ENCODE results near the gene NLGN3. TPM values are rescaled to one million over a fixed set of nuclear protein-coding genes. Genes with fewer than 3 reads are reported as not detected.

The NLGN3 gene
- total RNA-seq, 4 donors from 2014 or later, result 1.1 to 1.6 TPM; not detected in 2

GRCh38 chrX:71098302-71098701 lies 46.3 kb upstream of the NLGN3 start:
- no peak overlapping the region for H3K4me3 ChIP-seq
- no peaks in the 10 kb centered on the region for H3K27me3 ChIP-seq
- no peaks in the 10 kb centered on the region for H3K36me3 ChIP-seq
- DNase-seq, result peak; percentile 69 to 87 (median 86)
- H3K27ac ChIP-seq, result no peak overlapping the region
- H3K9me3 ChIP-seq, result no peaks in the 10 kb centered on the region
- TF ChIP-seq CTCF (IDR thresholded peaks at IDR 0.05), result peak in 5 of 6 experiments; percentile 46 to 58 (median 54)
- TF ChIP-seq POLR2A (IDR thresholded peaks at IDR 0.05), result no peak
- H3K4me1 ChIP-seq, result peaks cover 0 to 4% (median under 1%) of the 10 kb centered on the region in 4 donors

- Histone ChIP-seq H3K36me3 (no peaks in the 10 kb centered on the region), H3K27ac (no peak overlapping the region), H3K27me3 (no peaks in the 10 kb centered on the region), H3K4me1 (peaks cover 0 to 9% (median 3%) of the 10 kb centered on the region in 4 donors), H3K4me3 (no peak overlapping the region), H3K9me3 (no peaks in the 10 kb centered on the region)
- TF ChIP-seq POLR2A (IDR thresholded peaks at IDR 0.05) (no peak), CTCF (IDR thresholded peaks at IDR 0.05) (no peak)
- DNase-seq, result no peak
These were observed 45.6 kb upstream of the NLGN3 start for GRCh38 chrX:71098951-71099506.

GRCh38 chrX:71099736-71100135 lies 44.9 kb upstream of the NLGN3 start:
- Histone ChIP-seq H3K9me3 (no peaks in the 10 kb centered on the region), H3K36me3 (no peaks in the 10 kb centered on the region), H3K27me3 (no peaks in the 10 kb centered on the region), H3K4me3 (no peak overlapping the region), H3K27ac (no peak overlapping the region), H3K4me1 (peaks cover 0 to 12% (median 3%) of the 10 kb centered on the region in 4 donors)
- DNase-seq, result no peak
- TF ChIP-seq CTCF (IDR thresholded peaks at IDR 0.05), result no peak
- TF ChIP-seq POLR2A (IDR thresholded peaks at IDR 0.05), result no peak

- Histone ChIP-seq H3K36me3 (no peaks in the 10 kb centered on the region), H3K9me3 (no peaks in the 10 kb centered on the region), H3K27ac (no peak overlapping the region), H3K27me3 (no peaks in the 10 kb centered on the region), H3K4me3 (no peak overlapping the region), H3K4me1 (peaks cover 0 to 12% (median 3%) of the 10 kb centered on the region in 4 donors)
- TF ChIP-seq POLR2A (IDR thresholded peaks at IDR 0.05) (no peak), CTCF (IDR thresholded peaks at IDR 0.05) (no peak)
- DNase-seq, result peak in 1 of 3 donors; percentile 39
These were observed 43.8 kb upstream of the NLGN3 start for GRCh38 chrX:71100581-71101505.

GRCh38 chrX:71102292-71102691 lies 42.3 kb upstream of the NLGN3 start:
- DNase-seq, result peak in 1 of 3 donors; percentile 26
- Histone ChIP-seq H3K4me1 (peaks cover 0 to 12% (median 3%) of the 10 kb centered on the region in 4 donors), H3K4me3 (no peak overlapping the region), H3K27ac (peak overlapping the region in 1 of 4 donors; percentile 74), H3K36me3 (no peaks in the 10 kb centered on the region), H3K9me3 (no peaks in the 10 kb centered on the region), H3K27me3 (no peaks in the 10 kb centered on the region)
- no peak for TF ChIP-seq POLR2A (IDR thresholded peaks at IDR 0.05)
- no peak for TF ChIP-seq CTCF (IDR thresholded peaks at IDR 0.05)
